ENCODE data around the gene STARD13.

The STARD13 gene

DNA sequence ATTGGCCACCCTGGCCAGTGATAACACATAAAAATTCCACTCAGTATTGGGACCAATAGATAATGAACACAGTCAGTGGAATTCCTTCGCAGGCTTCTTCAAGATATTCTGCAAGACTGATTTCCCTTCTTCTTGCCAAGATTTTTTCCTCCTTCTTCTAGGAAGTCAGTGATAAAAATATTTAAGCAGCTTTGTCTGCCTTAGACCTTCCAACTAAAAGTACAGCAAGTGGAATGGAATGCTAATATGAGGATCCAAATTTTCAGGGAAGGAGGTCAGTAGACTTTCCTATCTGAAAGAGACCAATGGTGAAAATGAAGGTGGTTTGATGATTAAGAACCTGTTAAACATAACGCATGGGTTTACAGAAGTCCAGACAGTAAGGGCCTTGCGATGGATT is 9.6 kb downstream of the STARD13 start:
- Histone ChIP-seq H3K9ac (ENCODE audit: low read depth, low read length) (no peak overlapping the region), H3K36me3 (ENCODE audit: control insufficient read depth, insufficient read depth, low read length) (no peaks in the 10 kb centered on the region), H3K4me3 (ENCODE audit: low read depth, low read length) (no peak overlapping the region), H3K27me3 (ENCODE audit: control insufficient read depth, insufficient read depth, low read length) (no peaks in the 10 kb centered on the region), H3K9me3 (ENCODE audit: control insufficient read depth, insufficient read depth, low read length) (no peaks in the 10 kb centered on the region), H3K4me1 (ENCODE audit: control insufficient read depth, insufficient read depth, low read length) (peaks cover 18% of the 10 kb centered on the region; the same call in 1 of the 2 replicates), H3K27ac (ENCODE audit: low read depth, low read length) (no peak overlapping the region)

DNA sequence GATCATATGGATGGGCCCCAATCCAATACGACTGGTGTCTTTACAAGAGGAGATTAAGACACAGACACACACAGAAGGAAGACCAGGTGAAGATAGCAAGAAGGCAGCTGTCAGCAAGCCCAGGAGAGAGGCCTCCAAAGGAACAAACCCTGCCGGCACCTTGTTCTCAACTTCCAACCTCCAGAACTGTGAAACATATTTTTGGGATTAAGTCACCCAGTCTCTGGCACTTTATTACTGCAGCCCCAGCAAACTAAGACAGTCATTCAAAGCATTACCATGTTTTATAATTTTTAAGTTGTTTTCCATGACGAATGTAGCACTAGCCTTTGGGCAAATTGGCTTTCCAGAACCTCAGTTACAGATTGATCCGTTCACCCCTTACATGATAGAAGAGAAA is 11.3 kb downstream of the STARD13 start:
- Histone ChIP-seq H3K4me1 (ENCODE audit: control insufficient read depth, insufficient read depth, low read length) (peaks cover 11% of the 10 kb centered on the region; the same call in 1 of the 2 replicates), H3K36me3 (ENCODE audit: control insufficient read depth, insufficient read depth, low read length) (no peaks in the 10 kb centered on the region), H3K9me3 (ENCODE audit: control insufficient read depth, insufficient read depth, low read length) (no peaks in the 10 kb centered on the region), H3K9ac (ENCODE audit: low read depth, low read length) (no peak overlapping the region), H3K27ac (ENCODE audit: low read depth, low read length) (no peak overlapping the region), H3K4me3 (ENCODE audit: low read depth, low read length) (no peak overlapping the region), H3K27me3 (ENCODE audit: control insufficient read depth, insufficient read depth, low read length) (no peaks in the 10 kb centered on the region)

DNA sequence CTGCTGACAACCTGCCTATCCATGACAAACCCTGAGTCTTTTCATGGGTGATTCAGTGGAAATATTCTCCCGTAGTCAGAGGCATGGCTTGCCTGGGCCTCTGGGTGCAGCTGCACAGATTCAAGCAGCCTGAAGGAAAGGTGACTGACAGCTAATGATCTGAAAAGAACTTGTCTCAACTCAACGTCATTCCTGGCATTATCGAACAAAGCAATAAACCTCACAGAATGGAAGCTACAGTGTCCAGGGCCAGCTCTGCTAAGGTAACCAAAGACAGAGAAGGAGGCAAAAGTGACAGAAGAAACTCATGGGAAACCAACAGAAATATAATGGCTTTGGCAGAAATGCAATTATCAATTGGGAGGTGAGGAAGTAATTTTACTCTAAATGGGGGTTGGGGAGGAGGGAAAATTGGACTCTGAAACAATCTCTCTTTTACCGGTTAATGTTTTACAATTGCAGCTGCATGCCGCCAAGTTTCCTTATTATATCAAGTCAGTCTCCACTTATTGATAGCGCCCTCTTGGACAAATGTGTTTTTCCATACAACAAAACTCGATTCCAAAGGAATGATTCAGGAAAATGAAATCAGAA is 12.9 kb downstream of the STARD13 start:
- no peaks in the 10 kb centered on the region for H3K27me3 ChIP-seq (ENCODE audit: control insufficient read depth, insufficient read depth, low read length)
- H3K9me3 ChIP-seq (ENCODE audit: control insufficient read depth, insufficient read depth, low read length): no peaks in the 10 kb centered on the region
- H3K4me3 ChIP-seq (ENCODE audit: low read depth, low read length): no peak overlapping the region
- H3K27ac ChIP-seq (ENCODE audit: low read depth, low read length): no peak overlapping the region
- H3K9ac ChIP-seq (ENCODE audit: low read depth, low read length): no peak overlapping the region
- no peaks in the 10 kb centered on the region for H3K36me3 ChIP-seq (ENCODE audit: control insufficient read depth, insufficient read depth, low read length)
- peaks cover 8% of the 10 kb centered on the region; the same call in 1 of the 2 replicates for H3K4me1 ChIP-seq (ENCODE audit: control insufficient read depth, insufficient read depth, low read length)

DNA sequence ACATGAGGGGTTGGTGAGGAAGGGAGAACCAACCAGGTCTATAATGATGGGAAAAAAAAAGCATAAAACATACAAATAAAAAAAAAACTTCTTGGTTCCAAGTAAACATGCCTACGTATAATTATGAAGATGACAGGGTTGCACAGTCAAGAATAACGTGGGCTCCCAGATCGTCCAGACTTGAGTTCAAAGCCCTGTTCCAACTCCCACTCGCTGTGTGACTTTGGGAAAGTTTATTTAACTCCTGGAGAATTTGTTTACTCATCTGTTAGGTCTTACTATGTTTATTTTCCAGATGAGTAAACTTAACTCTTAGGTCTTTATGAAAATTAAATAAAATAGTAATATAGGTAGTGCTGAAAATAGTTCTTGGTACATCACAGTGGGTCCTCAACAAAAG is 13.8 kb downstream of the STARD13 start:
- Histone ChIP-seq H3K9ac (ENCODE audit: low read depth, low read length) (no peak overlapping the region), H3K4me3 (ENCODE audit: low read depth, low read length) (no peak overlapping the region), H3K4me1 (ENCODE audit: control insufficient read depth, insufficient read depth, low read length) (peaks cover 5% of the 10 kb centered on the region; the same call in 1 of the 2 replicates), H3K27ac (ENCODE audit: low read depth, low read length) (no peak overlapping the region), H3K36me3 (ENCODE audit: control insufficient read depth, insufficient read depth, low read length) (no peaks in the 10 kb centered on the region), H3K9me3 (ENCODE audit: control insufficient read depth, insufficient read depth, low read length) (no peaks in the 10 kb centered on the region), H3K27me3 (ENCODE audit: control insufficient read depth, insufficient read depth, low read length) (no peaks in the 10 kb centered on the region)

DNA sequence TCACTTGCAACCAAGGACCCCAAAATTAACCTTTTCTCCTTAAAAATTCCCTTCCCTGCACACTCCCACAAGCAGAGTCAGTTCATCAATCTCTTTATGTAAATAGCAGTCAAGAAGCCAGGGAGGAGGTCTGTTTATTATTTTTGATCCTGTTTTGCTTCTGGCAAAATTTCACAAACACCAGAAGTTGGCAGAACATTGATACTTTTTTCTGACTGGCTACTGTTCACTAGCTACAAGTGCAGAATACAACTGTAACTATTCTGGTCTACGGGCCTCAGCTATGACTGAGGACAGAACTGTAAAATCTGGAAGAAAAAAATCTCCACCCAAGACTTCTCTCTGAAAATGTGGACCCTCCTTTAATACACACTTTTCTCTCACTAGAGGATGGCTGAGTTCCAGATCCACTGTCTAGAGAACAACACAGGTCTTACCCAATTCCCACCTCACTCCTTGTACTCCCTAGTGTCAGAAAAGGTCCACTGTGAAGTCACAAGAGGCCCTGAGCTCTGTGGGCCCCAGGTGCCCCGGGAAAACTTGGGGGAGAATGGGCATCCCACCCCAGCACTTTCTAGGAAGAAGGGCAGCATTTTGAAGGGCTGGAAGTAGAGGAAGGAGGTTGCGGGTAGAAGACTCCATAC is 14.5 kb downstream of the STARD13 start:
- no peak overlapping the region for H3K27ac ChIP-seq (ENCODE audit: low read depth, low read length)
- H3K9me3 ChIP-seq (ENCODE audit: control insufficient read depth, insufficient read depth, low read length): no peaks in the 10 kb centered on the region
- no peaks in the 10 kb centered on the region for H3K27me3 ChIP-seq (ENCODE audit: control insufficient read depth, insufficient read depth, low read length)

DNA sequence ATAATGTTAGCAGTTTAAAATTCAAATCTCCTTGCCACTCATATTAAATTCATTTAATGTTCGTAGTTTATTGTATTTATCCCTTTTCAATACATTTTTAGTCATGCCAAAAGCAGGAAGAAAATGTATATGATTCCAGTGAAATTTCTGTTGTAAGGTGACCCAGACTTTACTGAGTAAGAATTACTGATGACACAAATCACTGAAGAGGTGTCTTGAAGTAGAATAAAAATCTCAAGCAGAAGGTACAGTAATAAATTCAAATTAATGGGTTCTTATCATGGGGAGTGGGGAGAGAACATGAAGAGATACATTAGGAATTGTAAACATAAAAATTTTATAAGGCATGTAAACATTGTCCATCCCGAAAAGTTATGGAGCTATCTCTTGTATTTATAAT is 19.9 kb downstream of the STARD13 start:
- Histone ChIP-seq H3K4me3 (ENCODE audit: low read depth, low read length) (no peak overlapping the region), H3K4me1 (ENCODE audit: control insufficient read depth, insufficient read depth, low read length) (peaks cover 16% of the 10 kb centered on the region), H3K36me3 (ENCODE audit: control insufficient read depth, insufficient read depth, low read length) (no peaks in the 10 kb centered on the region), H3K9ac (ENCODE audit: low read depth, low read length) (no peak overlapping the region), H3K27me3 (ENCODE audit: control insufficient read depth, insufficient read depth, low read length) (no peaks in the 10 kb centered on the region), H3K9me3 (ENCODE audit: control insufficient read depth, insufficient read depth, low read length) (no peaks in the 10 kb centered on the region), H3K27ac (ENCODE audit: low read depth, low read length) (no peak overlapping the region)

More for the DNA sequence above, 14.5 kb downstream of the STARD13 start:
- Histone ChIP-seq H3K4me3 (ENCODE audit: low read depth, low read length) (no peak overlapping the region), H3K9ac (ENCODE audit: low read depth, low read length) (no peak overlapping the region), H3K36me3 (ENCODE audit: control insufficient read depth, insufficient read depth, low read length) (no peaks in the 10 kb centered on the region), H3K4me1 (ENCODE audit: control insufficient read depth, insufficient read depth, low read length) (no peaks in the 10 kb centered on the region)

DNA sequence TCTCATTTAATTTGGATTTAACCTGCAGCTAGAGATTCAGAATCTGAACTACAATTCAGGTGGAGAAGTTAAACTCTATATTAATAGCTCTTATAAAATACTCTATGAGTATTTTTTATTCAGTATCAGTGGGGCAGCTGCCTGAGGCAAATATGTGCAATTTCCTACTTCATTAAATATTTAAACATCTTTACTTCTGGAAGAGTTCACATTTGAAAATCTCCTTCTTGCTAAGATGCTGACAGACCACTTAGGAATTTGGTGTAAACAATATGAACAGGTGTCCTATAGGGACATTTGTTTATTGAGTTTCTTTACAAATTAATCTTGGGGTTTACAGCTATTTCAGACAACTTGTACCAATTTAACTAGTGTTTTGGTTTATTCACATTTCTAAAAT is 20.4 kb downstream of the STARD13 start:
- Histone ChIP-seq H3K36me3 (ENCODE audit: control insufficient read depth, insufficient read depth, low read length) (no peaks in the 10 kb centered on the region), H3K4me1 (ENCODE audit: control insufficient read depth, insufficient read depth, low read length) (peaks cover 20% of the 10 kb centered on the region), H3K27me3 (ENCODE audit: control insufficient read depth, insufficient read depth, low read length) (no peaks in the 10 kb centered on the region), H3K9ac (ENCODE audit: low read depth, low read length) (no peak overlapping the region), H3K27ac (ENCODE audit: low read depth, low read length) (peak overlapping the region; percentile 2), H3K9me3 (ENCODE audit: control insufficient read depth, insufficient read depth, low read length) (no peaks in the 10 kb centered on the region), H3K4me3 (ENCODE audit: low read depth, low read length) (no peak overlapping the region)

- Histone ChIP-seq H3K9ac (ENCODE audit: low read depth, low read length) (no peak overlapping the region), H3K4me1 (ENCODE audit: control insufficient read depth, insufficient read depth, low read length) (peaks cover 25% of the 10 kb centered on the region), H3K27me3 (ENCODE audit: control insufficient read depth, insufficient read depth, low read length) (no peaks in the 10 kb centered on the region), H3K36me3 (ENCODE audit: control insufficient read depth, insufficient read depth, low read length) (no peaks in the 10 kb centered on the region), H3K27ac (ENCODE audit: low read depth, low read length) (no peak overlapping the region), H3K4me3 (ENCODE audit: low read depth, low read length) (no peak overlapping the region), H3K9me3 (ENCODE audit: control insufficient read depth, insufficient read depth, low read length) (no peaks in the 10 kb centered on the region)
Measured at GRCh38 chr13:33264620-33264978, 21.0 kb downstream of the STARD13 start.

DNA sequence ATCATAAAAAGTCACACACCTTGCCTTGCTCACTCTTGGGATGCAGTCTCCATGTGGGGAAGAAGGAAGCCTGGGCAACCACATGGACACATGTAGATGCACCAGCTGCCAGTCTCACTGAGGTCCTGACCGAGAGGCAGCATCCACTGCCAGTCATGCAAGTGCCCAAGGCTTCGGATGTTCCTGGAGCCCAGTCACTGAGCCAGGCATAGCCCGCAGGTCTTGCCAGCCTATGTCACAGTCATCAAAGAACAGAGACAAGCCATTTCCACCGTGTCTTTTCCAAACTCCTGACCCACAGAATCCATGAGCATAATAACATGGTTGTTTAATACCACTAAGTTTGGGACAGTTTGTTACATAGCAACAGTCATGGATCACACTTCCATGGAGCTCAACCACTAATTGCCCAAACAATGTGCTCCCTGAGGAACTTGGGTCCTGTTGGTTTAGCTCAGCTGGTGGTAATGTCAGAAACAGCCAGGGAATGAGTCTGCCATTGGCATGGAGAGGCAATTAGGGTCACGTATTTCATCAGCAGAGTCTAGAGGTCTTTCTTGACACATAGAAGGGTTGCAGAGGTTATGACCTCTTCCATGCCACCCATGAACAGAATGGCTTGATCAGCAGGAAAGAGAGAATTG is 21.5 kb downstream of the STARD13 start:
- Histone ChIP-seq H3K27me3 (ENCODE audit: control insufficient read depth, insufficient read depth, low read length) (no peaks in the 10 kb centered on the region), H3K9me3 (ENCODE audit: control insufficient read depth, insufficient read depth, low read length) (no peaks in the 10 kb centered on the region), H3K4me3 (ENCODE audit: low read depth, low read length) (no peak overlapping the region), H3K27ac (ENCODE audit: low read depth, low read length) (no peak overlapping the region), H3K36me3 (ENCODE audit: control insufficient read depth, insufficient read depth, low read length) (no peaks in the 10 kb centered on the region), H3K4me1 (ENCODE audit: control insufficient read depth, insufficient read depth, low read length) (peaks cover 30% of the 10 kb centered on the region), H3K9ac (ENCODE audit: low read depth, low read length) (no peak overlapping the region)

GRCh38 chr13:33263484-33263883 is 22.1 kb downstream of the STARD13 start:
- no peaks in the 10 kb centered on the region for H3K27me3 ChIP-seq (ENCODE audit: control insufficient read depth, insufficient read depth, low read length)
- no peak overlapping the region for H3K27ac ChIP-seq (ENCODE audit: low read depth, low read length)
- no peak overlapping the region for H3K4me3 ChIP-seq (ENCODE audit: low read depth, low read length)
- H3K36me3 ChIP-seq (ENCODE audit: control insufficient read depth, insufficient read depth, low read length): no peaks in the 10 kb centered on the region
- no peak overlapping the region for H3K9ac ChIP-seq (ENCODE audit: low read depth, low read length)
- H3K9me3 ChIP-seq (ENCODE audit: control insufficient read depth, insufficient read depth, low read length): no peaks in the 10 kb centered on the region
- peaks cover 36% of the 10 kb centered on the region for H3K4me1 ChIP-seq (ENCODE audit: control insufficient read depth, insufficient read depth, low read length)

DNA sequence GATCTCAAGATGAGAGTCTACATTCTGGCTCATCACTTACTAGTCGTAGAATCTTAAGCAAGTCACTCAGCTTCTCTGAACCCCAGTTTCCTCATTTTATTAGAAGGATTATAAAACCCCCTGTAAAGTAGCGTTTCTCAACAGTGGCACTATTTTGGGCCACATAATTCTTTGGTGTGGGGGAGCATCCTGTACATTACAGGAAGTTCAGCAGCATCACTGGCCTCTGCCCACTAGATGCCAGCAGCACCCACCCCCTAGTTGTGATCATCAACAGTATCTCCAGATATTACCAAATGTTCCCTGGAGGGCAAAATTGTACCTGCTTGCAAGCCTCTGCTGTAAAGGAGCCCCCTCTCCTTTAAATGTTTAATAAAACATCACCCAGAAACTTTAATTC is 22.6 kb downstream of the STARD13 start:
- Histone ChIP-seq H3K9ac (ENCODE audit: low read depth, low read length) (no peak overlapping the region), H3K9me3 (ENCODE audit: control insufficient read depth, insufficient read depth, low read length) (no peaks in the 10 kb centered on the region), H3K27ac (ENCODE audit: low read depth, low read length) (no peak overlapping the region), H3K4me3 (ENCODE audit: low read depth, low read length) (no peak overlapping the region), H3K27me3 (ENCODE audit: control insufficient read depth, insufficient read depth, low read length) (no peaks in the 10 kb centered on the region), H3K4me1 (ENCODE audit: control insufficient read depth, insufficient read depth, low read length) (peaks cover 41% of the 10 kb centered on the region), H3K36me3 (ENCODE audit: control insufficient read depth, insufficient read depth, low read length) (no peaks in the 10 kb centered on the region)
